Measurements from ENCODE around the gene TDRD5. TPM values are rescaled to one million over a fixed set of nuclear protein-coding genes. Genes with fewer than 3 reads are reported as not detected.

The TDRD5 gene
- total RNA-seq, 2 donors from 2014 or later: not detected

Other genes with a start within 250 kb of the TDRD5 start
- not detected for gene AXDND1, start 225.9 kb upstream of the TDRD5 start, total RNA-seq
- not detected for gene NPHS2, start 15.9 kb upstream of the TDRD5 start, total RNA-seq
- gene FAM163A, start 151.5 kb downstream of the TDRD5 start, total RNA-seq: not detected

Measured in activated T-helper 17 cell treated with anti-CD3 and anti-CD28 coated beads, Interleukin-2, amount 50 U/mL, for 72 hours (primary cell).